ENCODE data around the gene RAB21. TPM values are rescaled to one million over a fixed set of nuclear protein-coding genes. Genes with fewer than 3 reads are reported as not detected.

Gene RAB21
- total RNA-seq, 2 experiments from 2014 or later: 63.8 to 66.3 TPM

GRCh38 chr12:71732357-71732712 lies 22.3 kb upstream of the RAB21 start:
- Mint-ChIP-seq H3K9me3 (no peaks in the 10 kb centered on the region), H3K27me3 (no peaks in the 10 kb centered on the region), H3K27ac (no peak overlapping the region), H3K4me1 (no peaks in the 10 kb centered on the region), H3K4me3 (no peak overlapping the region), H3K36me3 (no peaks in the 10 kb centered on the region)
- no peak for ATAC-seq (ENCODE audit: low read depth)
- POLR2A ChIA-PET: no interaction called here
- DNase-seq: no peak

- H3K4me1 Mint-ChIP-seq: no peaks in the 10 kb centered on the region
- no peak for DNase-seq
- ATAC-seq (ENCODE audit: low read depth): no peak
- no peaks in the 10 kb centered on the region for H3K9me3 Mint-ChIP-seq
- H3K27me3 Mint-ChIP-seq: peaks cover under 1% of the 10 kb centered on the region
- POLR2A ChIA-PET: no interaction called here
- H3K4me3 Mint-ChIP-seq: no peak overlapping the region
- H3K27ac Mint-ChIP-seq: no peak overlapping the region
- H3K36me3 Mint-ChIP-seq: no peaks in the 10 kb centered on the region
Observed at GRCh38 chr12:71737197-71737596, 17.5 kb upstream of the RAB21 start.

GRCh38 chr12:71742998-71743397 lies 11.7 kb upstream of the RAB21 start:
- ATAC-seq (ENCODE audit: low read depth) (no peak), DNase-seq (no peak)
- Mint-ChIP-seq H3K27me3 (peaks cover 13% of the 10 kb centered on the region), H3K27ac (no peak overlapping the region), H3K4me1 (peaks cover 1% of the 10 kb centered on the region), H3K4me3 (no peak overlapping the region), H3K9me3 (no peaks in the 10 kb centered on the region), H3K36me3 (no peaks in the 10 kb centered on the region)
- POLR2A ChIA-PET: no interaction called here

- Mint-ChIP-seq H3K9me3 (no peaks in the 10 kb centered on the region), H3K36me3 (no peaks in the 10 kb centered on the region), H3K27ac (no peak overlapping the region), H3K27me3 (peaks cover 27% of the 10 kb centered on the region), H3K4me1 (peaks cover 1% of the 10 kb centered on the region), H3K4me3 (no peak overlapping the region)
- DNase-seq (no peak), ATAC-seq (ENCODE audit: low read depth) (no peak)
- POLR2A ChIA-PET: no interaction called here
Observed at GRCh38 chr12:71744522-71745300, 10.0 kb upstream of the RAB21 start.

GRCh38 chr12:71746974-71747611 lies 7.6 kb upstream of the RAB21 start:
- peak; percentile 56 for ATAC-seq (ENCODE audit: low read depth)
- Mint-ChIP-seq H3K27ac (no peak overlapping the region), H3K9me3 (no peaks in the 10 kb centered on the region), H3K27me3 (peaks cover 42% of the 10 kb centered on the region), H3K4me1 (peaks cover 1% of the 10 kb centered on the region), H3K36me3 (no peaks in the 10 kb centered on the region), H3K4me3 (no peak overlapping the region)
- peak; percentile 30 for DNase-seq
- POLR2A ChIA-PET: interaction anchor here (0.6 to 1.2 kb wide), 2 partner anchors 61 to 84 kb away, joined by 3 read pairs; partner anchors contain the start of gene TMEM19

- DNase-seq (no peak), ATAC-seq (ENCODE audit: low read depth) (no peak)
- Mint-ChIP-seq H3K27ac (no peak overlapping the region), H3K9me3 (no peaks in the 10 kb centered on the region), H3K4me1 (peaks cover 1% of the 10 kb centered on the region), H3K4me3 (no peak overlapping the region), H3K36me3 (no peaks in the 10 kb centered on the region), H3K27me3 (peaks cover 44% of the 10 kb centered on the region)
- POLR2A ChIA-PET: interaction anchor here (1.2 kb wide), 1 partner anchor 84 kb away, joined by 3 read pairs; the partner anchor contains the start of genes THAP2 and ZFC3H1
Observed at GRCh38 chr12:71748081-71748850, 6.4 kb upstream of the RAB21 start.

- H3K27ac Mint-ChIP-seq: no peak overlapping the region
- POLR2A ChIA-PET: no interaction called here
- H3K4me3 Mint-ChIP-seq: no peak overlapping the region
- H3K4me1 Mint-ChIP-seq: peaks cover 9% of the 10 kb centered on the region
- DNase-seq (no peak), ATAC-seq (ENCODE audit: low read depth) (no peak)
- peaks cover 44% of the 10 kb centered on the region for H3K27me3 Mint-ChIP-seq
- no peaks in the 10 kb centered on the region for H3K9me3 Mint-ChIP-seq
- no peaks in the 10 kb centered on the region for H3K36me3 Mint-ChIP-seq
Observed at GRCh38 chr12:71749666-71750065, 5.0 kb upstream of the RAB21 start.

- peaks cover 21% of the 10 kb centered on the region for H3K4me1 Mint-ChIP-seq
- peaks cover 36% of the 10 kb centered on the region for H3K27me3 Mint-ChIP-seq
- POLR2A ChIA-PET: interaction anchor here (5.7 kb wide), 1 partner anchor 89 kb away, joined by 36 read pairs; the partner anchor contains the start of genes THAP2 and ZFC3H1
- DNase-seq (no peak), ATAC-seq (ENCODE audit: low read depth) (no peak)
- no peak overlapping the region for H3K4me3 Mint-ChIP-seq
- H3K36me3 Mint-ChIP-seq: peaks cover 16% of the 10 kb centered on the region
- no peak overlapping the region for H3K27ac Mint-ChIP-seq
- H3K9me3 Mint-ChIP-seq: peaks cover 1% of the 10 kb centered on the region
Observed at GRCh38 chr12:71752891-71753290, 1.8 kb upstream of the RAB21 start.

- POLR2A ChIA-PET: interaction anchor here (1.3 to 5.7 kb wide), 4 partner anchors 69 to 92 kb away, joined by 4 to 36 read pairs (median 8); partner anchors contain the start of genes TBC1D15, THAP2, TMEM19 and ZFC3H1
- peaks cover 40% of the 10 kb centered on the region for H3K36me3 Mint-ChIP-seq
- peaks cover 24% of the 10 kb centered on the region for H3K4me1 Mint-ChIP-seq
Observed at GRCh38 chr12:71755146-71755892, 656 bp downstream of the RAB21 start.

GRCh38 chr12:71756054-71756690 lies 1.5 kb downstream of the RAB21 start:
- POLR2A ChIA-PET: interaction anchor here (1.3 to 5.7 kb wide), 2 partner anchors 84 to 92 kb away, joined by 4 to 36 read pairs; partner anchors contain the start of genes TBC1D15, THAP2 and ZFC3H1
- H3K27ac Mint-ChIP-seq: peak overlapping the region; percentile 94
- ATAC-seq (ENCODE audit: low read depth) (no peak), DNase-seq (no peak)
- H3K4me3 Mint-ChIP-seq: peak overlapping the region; percentile 93
- H3K36me3 Mint-ChIP-seq: peaks cover 48% of the 10 kb centered on the region
- H3K27me3 Mint-ChIP-seq: peaks cover 11% of the 10 kb centered on the region
- peaks cover 16% of the 10 kb centered on the region for H3K9me3 Mint-ChIP-seq
- H3K4me1 Mint-ChIP-seq: peaks cover 27% of the 10 kb centered on the region

More at GRCh38 chr12:71755146-71755892, 656 bp downstream of the RAB21 start:
- H3K9me3 Mint-ChIP-seq: peaks cover 13% of the 10 kb centered on the region
- peak overlapping the region; percentile 93 for H3K4me3 Mint-ChIP-seq
- ATAC-seq (ENCODE audit: low read depth): peak; percentile 39
- peaks cover 17% of the 10 kb centered on the region for H3K27me3 Mint-ChIP-seq
- H3K27ac Mint-ChIP-seq: peak overlapping the region; percentile 94
- no peak for DNase-seq

- peaks cover 70% of the 10 kb centered on the region for H3K36me3 Mint-ChIP-seq
- peaks cover 24% of the 10 kb centered on the region for H3K9me3 Mint-ChIP-seq
- no peak for ATAC-seq (ENCODE audit: low read depth)
- no peak overlapping the region for H3K27ac Mint-ChIP-seq
- no peaks in the 10 kb centered on the region for H3K27me3 Mint-ChIP-seq
- POLR2A ChIA-PET: no interaction called here
- peaks cover 21% of the 10 kb centered on the region for H3K4me1 Mint-ChIP-seq
- no peak overlapping the region for H3K4me3 Mint-ChIP-seq
- DNase-seq: no peak
Observed at GRCh38 chr12:71759941-71760340, 5.3 kb downstream of the RAB21 start.

- Mint-ChIP-seq H3K27me3 (no peaks in the 10 kb centered on the region), H3K9me3 (peaks cover 28% of the 10 kb centered on the region), H3K36me3 (peaks cover 76% of the 10 kb centered on the region), H3K4me3 (no peak overlapping the region), H3K27ac (no peak overlapping the region), H3K4me1 (peaks cover 24% of the 10 kb centered on the region)
- DNase-seq: no peak
- POLR2A ChIA-PET: no interaction called here
- no peak for ATAC-seq (ENCODE audit: low read depth)
Observed at GRCh38 chr12:71760471-71760870, 5.8 kb downstream of the RAB21 start.

Data from activated naive CD8-positive, alpha-beta T cell treated with anti-CD3 and anti-CD28 coated beads, Interleukin-2, amount 10 ng/mL, durations not matched to agents 7 days and 5 days (primary cell).